ENCODE data around the gene MEPCE. TPM values are rescaled to one million over a fixed set of nuclear protein-coding genes. Genes with fewer than 3 reads are reported as not detected.

Gene MEPCE
- total and polyA plus RNA-seq, 9 of the 15 experiments (the other 6 are each of a cell fraction or from before 2014, with no cell fraction given) = 10.9 to 76.3 (median 44.1) TPM

- no peak for TF ChIP-seq CLOCK (CRISPR knock-in tag; IDR thresholded peaks at IDR 0.05; ENCODE audit: borderline replicate concordance)
- peak; percentile 37 for TF ChIP-seq FOSL1 (tag; conservative IDR thresholded peaks at IDR 0.05)
- TF ChIP-seq ZNF695 (CRISPR knock-in tag; IDR thresholded peaks at IDR 0.05) = no peak
- no peak for TF ChIP-seq ZBTB2 (IDR thresholded peaks at IDR 0.05)
- TF ChIP-seq GTF2E2 (tag; IDR thresholded peaks at IDR 0.05) = peak; percentile 89
- no peak for TF ChIP-seq ZNF12 (CRISPR knock-in tag; IDR thresholded peaks at IDR 0.05)
- 0 out of 2 replicates have a peak, but pooled peaks have one; percentile 28 for TF ChIP-seq ZNF175 (CRISPR knock-in tag; IDR thresholded peaks at IDR 0.05; ENCODE audit: low read depth)
- no peak for TF ChIP-seq JUNB (CRISPR knock-in tag; conservative IDR thresholded peaks at IDR 0.05)
- no peak for TF ChIP-seq RUNX1 (IDR thresholded peaks at IDR 0.05; ENCODE audit: low read depth)
- no peak for TF ChIP-seq ZBTB40 (IDR thresholded peaks at IDR 0.05)
- no peak for TF ChIP-seq ZBTB40 (CRISPR knock-in tag; IDR thresholded peaks at IDR 0.05)
- TF ChIP-seq KDM1A (IDR thresholded peaks at IDR 0.05) = no peak
- no peak for TF ChIP-seq IRF2 (CRISPR knock-in tag; IDR thresholded peaks at IDR 0.05)
- no peak for TF ChIP-seq MCM7 (IDR thresholded peaks at IDR 0.05)
Measured at GRCh38 chr7:100428967-100429636, 529 bp upstream of the MEPCE start (continued).
